ENCODE results near the gene EML4.
"Not testable (repeated sequence)": the region's sequence is repeated elsewhere in the genome, so short reads cannot be mapped to it uniquely, and the experiment has no call there.

The EML4 gene

GRCh38 chr2:42267530-42267929 lies 98.4 kb downstream of the EML4 start:
- no peak for DNase-seq

DNA sequence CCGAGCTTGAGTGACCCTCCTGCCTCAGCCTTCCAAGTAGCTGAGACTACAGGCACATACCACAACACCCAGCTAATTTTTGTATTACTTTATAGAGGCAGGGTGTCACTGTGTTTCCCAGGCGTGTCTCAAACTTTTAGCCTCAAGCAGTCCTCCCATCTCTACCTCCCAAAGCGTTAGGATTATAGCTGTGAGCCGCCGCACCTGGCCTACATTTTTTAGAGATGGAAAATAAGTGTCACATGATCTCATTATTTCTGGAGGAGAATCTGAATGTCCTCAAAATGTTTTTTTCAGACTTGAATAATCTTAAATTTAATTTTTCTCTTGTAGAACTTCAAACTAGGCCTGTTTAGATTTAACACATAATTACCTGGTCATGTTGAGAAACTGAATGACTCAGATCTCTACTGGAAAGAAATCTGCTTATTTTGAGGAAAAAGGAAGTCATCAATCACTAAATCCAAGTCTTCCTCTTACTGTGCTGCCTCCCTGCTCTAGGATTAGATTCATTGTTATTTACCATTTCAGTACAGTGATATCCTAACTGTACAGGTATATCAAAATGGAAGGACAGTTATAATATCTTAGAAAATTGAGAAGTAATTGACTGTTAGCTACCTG lies 99.5 kb downstream of the EML4 start:
- no peak for DNase-seq

DNA sequence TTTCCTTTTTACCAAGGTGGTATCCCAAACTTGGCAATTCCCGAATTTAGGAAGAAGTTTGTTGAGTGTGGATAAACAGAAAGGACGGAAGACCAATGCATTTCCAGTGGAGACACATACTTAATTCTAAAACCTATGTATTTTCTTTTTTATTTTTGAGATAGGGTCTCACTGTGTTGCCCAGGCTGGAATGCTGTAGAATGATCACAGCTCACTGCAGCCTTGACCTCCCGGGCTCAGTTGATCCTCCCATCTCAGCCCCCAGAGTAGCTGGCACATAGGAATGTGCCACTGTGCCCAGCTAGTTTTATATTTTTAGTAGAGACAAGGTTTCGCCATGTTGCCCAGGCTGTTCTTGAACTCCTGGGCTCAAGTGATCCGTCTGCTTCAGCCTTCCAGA lies 101.6 kb downstream of the EML4 start:
- no peak for DNase-seq

DNA sequence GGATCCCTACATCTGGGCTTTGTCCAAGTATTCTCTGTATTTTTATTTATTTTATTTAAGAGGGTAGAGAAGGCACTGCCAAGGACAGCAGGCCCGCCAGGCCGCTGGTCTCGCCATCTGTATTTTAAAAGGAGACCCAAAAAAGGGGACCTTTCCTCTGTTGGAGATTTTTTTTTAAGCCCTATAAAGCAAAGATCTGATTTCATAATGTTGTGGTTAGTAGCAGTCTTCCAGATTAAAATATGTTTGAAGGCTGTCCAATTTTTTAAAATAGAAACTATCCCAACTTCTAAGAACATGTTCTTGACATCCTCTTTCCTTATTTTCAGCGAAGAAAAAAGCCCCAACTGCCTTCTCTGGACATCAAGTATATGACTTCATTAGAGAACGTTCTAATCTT lies 102.1 kb downstream of the EML4 start:
- not testable (repeated sequence) for DNase-seq

- DNase-seq: no peak
These were observed 105.7 kb downstream of the EML4 start for GRCh38 chr2:42274863-42275262.

- DNase-seq: no peak
These were observed 112.4 kb downstream of the EML4 start for GRCh38 chr2:42281416-42282081.

- no peak for DNase-seq
These were observed 114.9 kb downstream of the EML4 start for GRCh38 chr2:42284019-42284418.

- DNase-seq: no peak
These were observed 117.3 kb downstream of the EML4 start for GRCh38 chr2:42286268-42286946.

- no peak for DNase-seq
These were observed 119.7 kb downstream of the EML4 start for GRCh38 chr2:42288811-42289210.

DNA sequence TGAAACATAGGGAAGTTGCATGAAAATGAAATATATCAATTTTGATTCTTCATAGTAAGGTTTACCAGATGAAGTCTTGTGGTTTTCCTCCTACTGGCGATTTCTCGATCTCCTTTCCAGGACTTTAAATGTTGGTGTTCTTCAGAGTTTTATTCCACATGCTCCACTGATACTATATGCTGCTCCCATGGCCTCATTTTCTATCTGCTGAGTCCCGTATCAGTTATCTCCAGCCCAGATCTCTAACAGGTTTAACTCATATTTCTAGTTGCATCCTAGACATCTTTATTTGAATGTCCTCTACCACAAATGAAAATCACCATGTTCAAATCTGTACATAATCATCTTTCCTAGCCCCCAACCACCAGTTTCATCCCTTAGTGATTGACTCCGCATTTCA lies 120.1 kb downstream of the EML4 start:
- DNase-seq: no peak

DNA sequence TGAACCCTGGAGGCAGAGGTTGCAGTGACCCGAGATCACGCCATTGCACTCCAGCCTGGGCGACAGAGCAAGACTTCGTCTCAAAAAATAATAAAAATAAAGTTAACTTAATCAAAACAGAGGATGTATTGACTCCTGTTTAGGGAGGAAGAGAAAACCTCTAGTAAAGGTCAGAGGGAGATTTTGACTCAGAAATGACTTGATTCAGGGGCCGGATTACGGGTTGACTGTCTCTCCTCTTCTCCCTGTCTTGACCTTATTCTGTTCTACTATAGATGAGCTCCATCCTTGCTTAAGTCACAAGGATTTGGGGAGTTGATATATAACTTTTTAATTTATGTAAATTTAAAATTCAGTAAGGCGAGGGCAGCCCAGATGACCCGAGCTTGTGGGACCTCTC lies 120.9 kb downstream of the EML4 start:
- no peak for DNase-seq

GRCh38 chr2:42293019-42293418 lies 123.9 kb downstream of the EML4 start:
- DNase-seq: no peak

DNA sequence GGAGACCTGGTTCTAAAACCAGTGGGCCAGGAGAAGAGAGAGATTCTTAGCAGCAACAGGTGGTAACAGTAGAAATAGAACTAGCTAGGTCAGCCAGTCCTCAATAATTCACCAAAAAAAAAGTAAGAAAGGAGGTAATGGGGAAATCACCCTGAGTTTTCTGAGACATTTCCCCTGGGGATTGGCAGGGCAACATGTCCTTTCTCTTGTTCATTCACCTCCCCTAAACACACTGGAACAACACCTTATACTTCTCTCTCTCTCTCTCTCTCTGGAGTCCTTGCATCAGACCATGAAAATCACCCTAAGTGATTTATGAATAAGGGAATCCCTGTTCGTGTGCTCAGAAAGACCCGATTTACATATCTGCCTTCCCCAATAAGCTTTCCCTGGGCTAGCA lies 127.1 kb downstream of the EML4 start:
- DNase-seq: no peak

DNA sequence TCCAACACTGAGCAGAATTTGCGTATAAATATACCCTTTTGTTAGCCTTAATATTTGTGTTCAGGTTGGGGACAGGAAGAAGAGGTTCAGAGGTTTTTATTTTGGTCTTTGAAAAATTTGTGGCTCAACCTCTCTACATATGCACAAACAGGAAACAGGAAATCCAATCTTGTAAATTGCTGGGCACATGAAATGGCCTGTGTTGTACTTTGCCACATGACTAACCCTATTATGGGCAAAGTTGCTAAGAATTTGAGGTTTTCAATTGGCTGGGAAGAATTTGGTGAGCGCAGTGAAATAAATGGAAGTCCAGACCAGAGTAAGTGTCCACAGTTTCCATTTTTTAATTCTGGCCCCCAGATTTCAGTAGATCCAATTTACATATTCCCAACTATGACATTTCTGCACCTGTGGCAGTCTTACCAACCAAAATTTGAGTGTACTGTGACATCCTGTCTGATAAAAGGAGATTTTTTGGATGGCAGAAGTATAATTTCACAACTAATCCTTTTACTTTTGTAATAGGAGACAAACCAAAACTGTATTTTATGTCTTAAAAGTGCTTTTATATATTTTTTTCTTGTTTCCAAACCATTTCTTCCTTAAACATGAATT lies 128.3 kb downstream of the EML4 start:
- DNase-seq: no peak

- DNase-seq: no peak
These were observed 129.0 kb downstream of the EML4 start for GRCh38 chr2:42298132-42298531.

- no peak for DNase-seq
These were observed 130.0 kb downstream of the EML4 start for GRCh38 chr2:42298996-42299754.

- no peak for DNase-seq
These were observed 131.4 kb downstream of the EML4 start for GRCh38 chr2:42300527-42300926.

DNA sequence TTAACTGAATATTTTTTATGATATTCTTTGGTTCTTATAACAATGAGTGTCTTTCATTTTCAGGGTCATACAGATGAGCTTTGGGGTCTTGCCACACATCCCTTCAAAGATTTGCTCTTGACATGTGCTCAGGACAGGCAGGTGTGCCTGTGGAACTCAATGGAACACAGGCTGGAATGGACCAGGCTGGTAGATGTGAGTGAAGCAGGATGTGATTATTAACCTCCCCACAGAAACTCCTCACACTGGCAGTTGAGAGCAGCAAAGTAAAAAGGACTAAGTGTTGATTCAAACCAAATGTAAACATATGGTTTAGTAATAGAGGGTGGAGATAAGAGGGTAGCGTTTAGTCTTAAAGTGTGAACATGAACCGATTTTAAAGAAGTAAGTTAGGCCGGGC lies 134.1 kb downstream of the EML4 start:
- no peak for DNase-seq

GRCh38 chr2:42304059-42304713 lies 135.0 kb downstream of the EML4 start:
- no peak for DNase-seq

GRCh38 chr2:42307180-42307579 lies 138.0 kb downstream of the EML4 start:
- no peak for DNase-seq

GRCh38 chr2:42309366-42309765 lies 140.2 kb downstream of the EML4 start:
- DNase-seq: no peak

DNA sequence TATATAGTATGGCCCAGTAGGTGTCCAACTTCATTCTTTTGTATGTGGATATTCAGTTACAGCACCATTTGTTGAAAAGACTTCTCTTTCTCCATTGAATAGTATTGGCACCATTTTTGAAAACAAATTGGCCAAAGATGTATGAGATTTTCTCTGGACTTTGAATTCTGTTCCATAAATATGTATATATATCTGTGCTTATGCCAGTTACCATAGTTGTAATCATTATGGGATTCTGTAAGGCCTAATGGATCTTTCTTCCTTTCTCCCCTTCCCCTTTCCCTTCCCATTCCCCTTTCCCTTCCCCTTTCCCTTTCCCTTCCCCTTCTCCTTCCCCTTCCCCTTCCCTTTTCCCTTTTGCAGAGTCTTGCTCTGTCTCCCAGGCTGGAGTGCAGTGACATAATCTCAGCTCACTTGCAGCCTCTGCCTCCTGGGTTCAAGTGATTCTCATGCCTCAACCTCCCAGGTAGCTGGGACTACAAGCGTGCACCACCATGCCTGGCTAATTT lies 140.9 kb downstream of the EML4 start:
- DNase-seq: no peak
